Smooth muscle cell (in vitro differentiated cells): ENCODE results near the gene PKP1. TPM values are rescaled to one million over a fixed set of nuclear protein-coding genes. Genes with fewer than 3 reads are reported as not detected.
A peak's percentile ranks its signal among the peaks of the same experiment; 100 is the strongest.

Source experiments
- DNase-seq: peaks from one replicate; lab custom pipeline; 2025; ENCODE audit not compliant: unreplicated experiment; lab: John Stamatoyannopoulos, UW
- H2AFZ ChIP-seq: fragments of 200-600 bp; sonication (generic); 2 replicates; pipeline ENCODE4 v1.6.0; 2016; ENCODE audit warnings: antibody characterized with exemption, low read depth, mild to moderate bottlenecking
- H3F3A ChIP-seq: fragments of 200-600 bp; sonication (generic); 2 replicates; pipeline ENCODE4 v1.6.0; 2017; ENCODE audit warnings: antibody characterized with exemption, low read depth
- H3K27ac ChIP-seq: fragments of 200-600 bp; sonication (generic); 2 replicates; pipeline ENCODE4 v1.5.1; 2016; ENCODE audit warnings: low read depth, mild to moderate bottlenecking
- H3K27me3 ChIP-seq: fragments of 200-600 bp; sonication (generic); 2 replicates; pipeline ENCODE4 v1.6.1; 2016; ENCODE audit warnings: low read depth, mild to moderate bottlenecking
- H3K36me3 ChIP-seq: fragments of 200-600 bp; sonication (generic); 2 replicates; pipeline ENCODE4 v1.5.1; 2016; ENCODE audit warnings: low read depth
- H3K4me1 ChIP-seq: fragments of 200-600 bp; sonication (generic); 2 replicates; pipeline ENCODE4 v1.5.1; 2016; ENCODE audit warnings: low read depth
- H3K4me2 ChIP-seq: fragments of 200-600 bp; sonication (generic); 2 replicates; pipeline ENCODE4 v1.6.0; 2016; ENCODE audit warnings: mild to moderate bottlenecking
- H3K4me3 ChIP-seq: fragments of 200-600 bp; sonication (generic); 2 replicates; pipeline ENCODE4 v1.5.1; 2016; ENCODE audit warnings: mild to moderate bottlenecking
- H3K79me2 ChIP-seq: fragments of 200-600 bp; sonication (generic); 2 replicates; pipeline ENCODE4 v1.6.0; 2016; ENCODE audit warnings: low read depth, mild to moderate bottlenecking
- H3K9ac ChIP-seq: fragments of 200-600 bp; sonication (generic); 2 replicates; pipeline ENCODE4 v1.6.0; 2016; ENCODE audit warnings: low read depth
- H3K9me3 ChIP-seq: fragments of 200-600 bp; sonication (generic); replicated peaks from 2 replicates; pipeline ENCODE4 v1.5.1; 2016; ENCODE audit warnings: low read depth
- H4K20me1 ChIP-seq: fragments of 200-600 bp; sonication (generic); 2 replicates; pipeline ENCODE4 v1.6.0; 2016; ENCODE audit warnings: low read depth
- CTCF ChIP-seq: fragments of 200-600 bp; sonication (generic); IDR thresholded peaks from 2 replicates; pipeline ENCODE4 v1.5.1; 2017; ENCODE audit warnings: borderline replicate concordance, mild to moderate bottlenecking, antibody characterized with exemption; ENCODE audit not compliant: insufficient read depth, poor library complexity, severe bottlenecking
- WGBS: methylation state at CpG from one replicate; pipeline ENCODE4 v1.1.7; 2016; ENCODE audit warnings: low lambda C conversion rate; 5-methylcytosine and 5-hydroxymethylcytosine counted together
- polyA plus RNA-seq: library from polyadenylated mRNA; unstranded; fragments of >200 nt; fragmentation: Nextera tagmentation; extraction: Ambion mirVana; gene quantifications from 2 replicates; pipeline ENCODE4 v1.2.1, GENCODE V29; 2016
- total RNA-seq: library from RNA; depleted of rRNA; stranded (reverse); fragments of >200 nt; gene quantifications from 2 replicates; pipeline ENCODE4 v1.2.3, GENCODE V29; 2014

Gene PKP1
- total and polyA plus RNA-seq, 2 experiments from 2014 or later, result 26.9 to 52.5 TPM

GRCh38 chr1:201272799-201273198 is 10.5 kb upstream of the PKP1 start:
- TF ChIP-seq CTCF, result no peak
- no peak overlapping the region for H2AFZ ChIP-seq
- no peaks in the 10 kb centered on the region for H4K20me1 ChIP-seq
- no peaks in the 10 kb centered on the region for H3K36me3 ChIP-seq
- no peak overlapping the region for H3K9ac ChIP-seq
- H3F3A ChIP-seq, result no peaks in the 10 kb centered on the region
- DNase-seq, result no peak
- H3K27me3 ChIP-seq, result no peaks in the 10 kb centered on the region
- H3K4me2 ChIP-seq, result no peak overlapping the region
- no peaks in the 10 kb centered on the region for H3K79me2 ChIP-seq
- H3K4me1 ChIP-seq, result no peaks in the 10 kb centered on the region
- peak overlapping the region; percentile 6 for H3K27ac ChIP-seq
- H3K9me3 ChIP-seq, result no peaks in the 10 kb centered on the region
- H3K4me3 ChIP-seq, result no peak overlapping the region
- WGBS, result 73% methylated on average over 10 of the region's 10 CpGs

GRCh38 chr1:201274616-201275252 is 8.6 kb upstream of the PKP1 start:
- 92% methylated on average over 12 of the region's 12 CpGs for WGBS
- Histone ChIP-seq H3K9ac (no peak overlapping the region), H3K79me2 (no peaks in the 10 kb centered on the region)

DNA sequence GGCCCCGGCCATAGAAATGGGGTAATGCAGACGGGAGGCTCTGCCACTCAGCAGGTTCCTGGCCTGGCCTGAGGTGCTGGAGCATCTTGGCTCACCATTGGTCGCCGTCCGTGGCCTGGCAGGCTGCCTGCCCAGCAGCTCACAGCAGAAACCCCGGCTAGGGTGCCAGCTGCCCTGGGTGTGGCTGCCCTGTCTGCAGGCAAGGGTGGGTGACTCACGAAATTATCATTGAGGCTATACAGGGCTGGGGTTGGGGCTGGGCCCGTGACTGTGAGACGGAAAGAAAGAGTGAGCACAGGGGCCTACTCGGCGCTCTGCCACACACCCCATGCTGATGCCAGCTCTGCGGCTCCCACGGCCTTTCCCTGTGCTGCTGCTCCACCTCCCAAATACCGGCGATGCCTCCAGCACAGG is 8.0 kb upstream of the PKP1 start:
- no peaks in the 10 kb centered on the region for H4K20me1 ChIP-seq
- peak overlapping the region; percentile 44 for H3K27ac ChIP-seq
- no peaks in the 10 kb centered on the region for H3K9me3 ChIP-seq
- no peak overlapping the region for H3K9ac ChIP-seq
- no peaks in the 10 kb centered on the region for H3K79me2 ChIP-seq
- 63% methylated on average over 15 of the region's 15 CpGs for WGBS
- TF ChIP-seq CTCF, result no peak
- H3K4me3 ChIP-seq, result no peak overlapping the region
- H3K4me1 ChIP-seq, result no peaks in the 10 kb centered on the region
- H3K27me3 ChIP-seq, result no peaks in the 10 kb centered on the region
- H3F3A ChIP-seq, result no peaks in the 10 kb centered on the region
- H3K4me2 ChIP-seq, result no peak overlapping the region
- no peak for DNase-seq
- H2AFZ ChIP-seq, result no peak overlapping the region
- H3K36me3 ChIP-seq, result no peaks in the 10 kb centered on the region

More at GRCh38 chr1:201274616-201275252, 8.6 kb upstream of the PKP1 start:
- H2AFZ ChIP-seq, result no peak overlapping the region
- H3K4me3 ChIP-seq, result no peak overlapping the region
- H3K9me3 ChIP-seq, result no peaks in the 10 kb centered on the region
- H3K27ac ChIP-seq, result peak overlapping the region; percentile 44
- H3K4me1 ChIP-seq, result no peaks in the 10 kb centered on the region
- H4K20me1 ChIP-seq, result no peaks in the 10 kb centered on the region
- TF ChIP-seq CTCF, result no peak
- H3K36me3 ChIP-seq, result no peaks in the 10 kb centered on the region
- H3F3A ChIP-seq, result no peaks in the 10 kb centered on the region
- no peak for DNase-seq
- no peaks in the 10 kb centered on the region for H3K27me3 ChIP-seq
- no peak overlapping the region for H3K4me2 ChIP-seq

GRCh38 chr1:201276891-201277290 is 6.4 kb upstream of the PKP1 start:
- Histone ChIP-seq H3K4me2 (no peak overlapping the region), H3F3A (no peaks in the 10 kb centered on the region), H4K20me1 (no peaks in the 10 kb centered on the region), H3K27me3 (no peaks in the 10 kb centered on the region), H3K4me3 (no peak overlapping the region), H3K9me3 (no peaks in the 10 kb centered on the region), H2AFZ (no peak overlapping the region), H3K9ac (no peak overlapping the region), H3K79me2 (no peaks in the 10 kb centered on the region), H3K27ac (peak overlapping the region; percentile 42), H3K4me1 (no peaks in the 10 kb centered on the region), H3K36me3 (no peaks in the 10 kb centered on the region)
- WGBS, result 84% methylated on average over 5 of the region's 6 CpGs
- no peak for TF ChIP-seq CTCF
- no peak for DNase-seq
